Gastroesophageal sphincter (tissue), 3 donors: ENCODE data around the gene DSEL.

Source experiments
- POLR2A ChIP-seq, 2 donors: fragments of 450-650 bp; IDR thresholded peaks; one replicate each; pipeline ENCODE4 v1.6.1; 2017; ENCODE audit warnings: antibody characterized with exemption in 2 of 2, mild to moderate bottlenecking in 2 of 2, moderate library complexity in 1 of 2
- POLR2AphosphoS5 ChIP-seq: sonication (generic); formaldehyde crosslinking; IDR thresholded peaks from one replicate; pipeline ENCODE4 v1.6.1; 2017; ENCODE audit warnings: antibody characterized with exemption
- TF ChIP-seq, protein P1 (sequence below), 4 experiments: fragments of 200-600 bp in 2 of 4; fragments of 450-650 bp in 2 of 4; sonication (generic) in 1 of 4; IDR thresholded peaks; one replicate each; pipeline ENCODE4 v1.5.1; 2017 to 2019; ENCODE audit warnings: antibody characterized with exemption in 4 of 4, mild to moderate bottlenecking in 2 of 4, moderate library complexity in 2 of 4

GRCh38 chr18:67485655-67486054 lies 30.9 kb downstream of the DSEL start:
- TF ChIP-seq POLR2A (IDR thresholded peaks at IDR 0.05) (no peak), POLR2AphosphoS5 (no peak)
- TF ChIP-seq, protein P1, sequence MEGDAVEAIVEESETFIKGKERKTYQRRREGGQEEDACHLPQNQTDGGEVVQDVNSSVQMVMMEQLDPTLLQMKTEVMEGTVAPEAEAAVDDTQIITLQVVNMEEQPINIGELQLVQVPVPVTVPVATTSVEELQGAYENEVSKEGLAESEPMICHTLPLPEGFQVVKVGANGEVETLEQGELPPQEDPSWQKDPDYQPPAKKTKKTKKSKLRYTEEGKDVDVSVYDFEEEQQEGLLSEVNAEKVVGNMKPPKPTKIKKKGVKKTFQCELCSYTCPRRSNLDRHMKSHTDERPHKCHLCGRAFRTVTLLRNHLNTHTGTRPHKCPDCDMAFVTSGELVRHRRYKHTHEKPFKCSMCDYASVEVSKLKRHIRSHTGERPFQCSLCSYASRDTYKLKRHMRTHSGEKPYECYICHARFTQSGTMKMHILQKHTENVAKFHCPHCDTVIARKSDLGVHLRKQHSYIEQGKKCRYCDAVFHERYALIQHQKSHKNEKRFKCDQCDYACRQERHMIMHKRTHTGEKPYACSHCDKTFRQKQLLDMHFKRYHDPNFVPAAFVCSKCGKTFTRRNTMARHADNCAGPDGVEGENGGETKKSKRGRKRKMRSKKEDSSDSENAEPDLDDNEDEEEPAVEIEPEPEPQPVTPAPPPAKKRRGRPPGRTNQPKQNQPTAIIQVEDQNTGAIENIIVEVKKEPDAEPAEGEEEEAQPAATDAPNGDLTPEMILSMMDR (IDR thresholded peaks at IDR 0.05), result no peak
